Fibroblast of the conjunctiva (primary cell): ENCODE measurements around the gene DDX10.
A peak's percentile ranks its signal among the peaks of the same experiment; 100 is the strongest.

Source experiments
- DNase-seq: peaks from one replicate; pipeline ENCODE4 v3.0.0-alpha.2; 2010; ENCODE audit warnings: low read depth

Gene DDX10

DNA sequence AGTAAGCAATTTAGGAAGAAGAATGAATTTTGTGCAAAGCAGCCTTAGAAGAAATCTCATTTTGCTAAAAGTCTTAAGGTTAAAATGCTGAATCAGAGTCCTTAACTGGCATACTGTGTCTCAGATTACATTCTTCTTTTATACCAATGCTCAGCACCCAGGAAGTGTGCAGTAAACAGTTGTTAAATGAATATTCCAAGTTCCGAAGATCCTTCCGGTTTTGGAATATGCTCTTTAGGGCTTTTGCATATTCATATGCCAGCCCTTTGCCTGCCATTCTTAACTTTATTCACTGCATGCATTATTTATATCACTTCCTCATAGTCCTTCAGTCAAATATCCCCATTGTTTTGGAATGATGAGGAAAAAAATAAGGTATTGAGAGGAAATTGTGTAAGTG is 242.0 kb downstream of the DDX10 start:
- no peak for DNase-seq

- no peak for DNase-seq
Measured at GRCh38 chr11:108909041-108909440, 244.2 kb downstream of the DDX10 start.

DNA sequence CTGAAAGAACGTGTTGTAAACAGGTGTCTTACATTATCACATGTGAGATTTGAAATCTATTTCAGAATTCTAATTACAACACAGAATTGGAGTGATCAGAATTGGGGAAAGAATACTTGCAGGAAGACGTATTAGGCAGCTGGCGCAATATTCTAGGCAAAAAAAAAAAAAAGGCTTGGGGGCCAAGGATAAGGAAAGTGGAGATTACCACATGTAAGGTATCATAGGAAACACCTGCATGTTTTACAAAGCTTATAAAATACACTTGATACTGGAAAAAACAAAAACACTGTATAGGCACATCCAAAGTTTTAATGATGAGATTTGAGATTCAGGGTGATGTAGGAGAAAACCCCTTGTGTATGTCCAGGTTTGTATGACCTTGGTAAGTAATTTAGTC is 245.1 kb downstream of the DDX10 start:
- no peak for DNase-seq

DNA sequence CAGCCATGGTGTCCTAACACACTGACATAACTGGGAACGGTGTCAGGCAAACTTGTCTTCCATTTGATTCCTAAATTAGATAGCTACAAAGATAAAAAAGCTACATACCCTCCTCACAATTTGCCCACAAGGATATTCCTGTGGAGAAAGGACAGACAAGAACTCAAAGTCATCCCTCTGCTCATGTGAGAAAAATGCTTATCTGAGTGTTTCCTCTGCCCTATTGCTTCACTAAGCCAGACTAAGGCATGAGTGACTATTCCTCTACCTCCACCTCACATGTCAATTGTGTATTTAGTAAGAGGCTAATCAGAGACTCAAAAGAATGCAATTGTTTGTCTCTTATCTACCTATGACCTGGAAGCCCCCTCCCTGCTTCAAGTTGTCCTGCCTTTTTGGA is 247.7 kb downstream of the DDX10 start:
- no peak for DNase-seq

- DNase-seq, result no peak
Measured at GRCh38 chr11:108913204-108913603, 248.3 kb downstream of the DDX10 start.

GRCh38 chr11:108914211-108914610 is 249.3 kb downstream of the DDX10 start:
- no peak for DNase-seq

- no peak for DNase-seq
Measured at GRCh38 chr11:108914981-108915380, 250.1 kb downstream of the DDX10 start.

GRCh38 chr11:108915666-108916065 is 250.8 kb downstream of the DDX10 start:
- DNase-seq, result peak; percentile 20

DNA sequence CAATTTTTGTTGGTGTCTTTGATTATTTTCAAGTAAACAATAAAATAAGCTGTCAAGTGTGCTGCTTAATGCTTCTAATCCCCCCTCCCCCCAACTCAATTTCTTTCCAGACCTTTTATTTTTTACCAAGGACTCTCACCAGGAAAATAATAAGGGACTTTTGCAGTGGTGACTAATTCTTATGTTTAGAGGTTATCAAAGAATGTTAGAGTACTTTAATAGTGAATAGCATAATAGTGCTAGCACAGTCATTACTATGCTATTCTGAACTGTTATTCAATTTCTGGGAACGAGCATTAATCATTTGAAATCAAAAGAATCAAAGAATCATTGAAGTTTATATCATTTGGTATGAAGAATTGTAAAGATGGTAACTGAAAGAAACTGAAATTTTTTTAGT is 251.4 kb downstream of the DDX10 start:
- no peak for DNase-seq

GRCh38 chr11:108916935-108917334 is 252.1 kb downstream of the DDX10 start:
- no peak for DNase-seq

- no peak for DNase-seq
Measured at GRCh38 chr11:108921211-108921610, 256.3 kb downstream of the DDX10 start.

GRCh38 chr11:108922241-108922640 is 257.4 kb downstream of the DDX10 start:
- DNase-seq, result no peak

DNA sequence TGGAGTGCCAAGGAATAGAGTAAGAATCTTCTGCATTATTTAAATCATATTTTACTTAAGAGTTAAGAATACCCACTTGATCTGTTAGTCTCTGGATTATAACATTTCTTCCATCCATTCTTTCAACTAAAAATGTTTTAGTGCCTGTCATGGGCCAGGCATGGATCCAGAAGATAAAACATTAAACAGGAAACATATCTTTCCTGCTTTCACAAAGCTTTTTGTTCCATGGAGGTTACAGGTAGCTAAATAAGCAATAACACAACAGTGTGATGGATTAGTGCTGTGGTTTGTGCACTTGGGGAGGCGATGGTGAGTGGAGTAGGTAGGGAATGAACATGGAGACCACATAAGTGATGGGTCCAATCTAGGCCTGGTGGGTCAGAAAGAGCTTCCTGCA is 258.5 kb downstream of the DDX10 start:
- DNase-seq, result no peak

DNA sequence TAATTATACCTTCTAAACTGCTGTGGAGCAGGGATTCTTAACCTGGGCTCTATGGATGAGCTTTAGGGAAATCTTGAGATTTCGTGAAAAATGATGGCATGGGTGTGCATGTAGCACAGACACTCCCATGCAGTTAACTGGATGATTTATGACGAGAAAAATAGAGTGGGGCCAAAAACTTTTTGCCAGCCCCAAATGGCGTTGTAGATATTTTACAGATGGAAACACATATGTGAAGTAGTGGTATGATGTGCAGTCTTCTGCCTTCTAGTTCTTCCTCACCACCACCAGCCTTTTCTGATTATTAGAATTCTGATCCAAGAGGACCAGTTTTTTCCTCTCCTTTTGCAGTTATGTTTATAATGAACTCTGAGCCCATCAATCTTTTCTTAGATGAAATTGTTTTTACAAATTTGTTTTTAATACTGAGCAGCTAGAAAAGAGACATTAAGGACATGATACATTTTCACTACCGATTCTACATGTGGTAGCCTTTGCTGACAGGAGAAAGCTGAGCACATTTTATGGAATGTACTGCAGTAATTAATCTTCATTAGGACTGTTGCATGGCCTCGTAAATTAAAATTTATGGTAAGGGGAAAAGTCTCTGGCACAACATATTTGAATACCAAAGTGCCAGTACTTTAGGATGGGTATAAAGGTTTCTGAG is 261.4 kb downstream of the DDX10 start:
- no peak for DNase-seq

- DNase-seq, result no peak
Measured at GRCh38 chr11:108926841-108927577, 262.1 kb downstream of the DDX10 start.

DNA sequence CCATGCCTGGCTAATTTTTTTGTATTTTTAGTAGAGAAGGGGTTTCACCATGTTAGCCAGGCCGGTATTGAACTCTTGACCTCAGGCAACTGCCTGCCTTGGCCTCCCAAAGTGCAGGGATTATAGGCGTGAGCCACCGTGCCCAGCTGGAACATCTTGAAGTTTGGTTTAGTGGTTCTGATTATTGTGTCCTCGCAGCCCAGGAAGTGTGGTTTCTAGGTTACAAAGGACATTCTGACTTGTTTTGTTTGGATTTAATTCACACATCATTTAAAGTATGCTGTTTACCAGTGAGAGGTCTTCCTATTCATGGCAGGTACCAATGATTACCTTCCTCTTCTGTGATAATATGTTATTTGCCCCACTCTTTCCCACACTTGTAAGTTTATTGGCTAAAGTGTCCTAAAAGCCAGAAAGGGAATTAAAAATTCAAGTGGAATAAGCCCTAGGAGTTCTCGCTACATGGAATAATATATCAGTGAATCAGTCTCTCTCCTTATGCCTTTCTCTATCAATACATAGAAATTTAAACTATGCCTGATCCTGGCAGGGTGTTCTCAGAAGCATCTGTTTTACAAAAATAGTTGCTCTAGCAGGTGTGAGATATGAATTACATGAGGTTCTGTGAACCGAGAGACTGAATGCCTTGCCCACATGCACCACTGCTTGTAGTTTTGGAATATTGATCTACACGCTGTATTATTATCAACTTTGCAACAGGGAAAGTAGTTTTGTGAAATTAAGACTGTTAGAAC is 263.1 kb downstream of the DDX10 start:
- DNase-seq, result no peak

- DNase-seq, result peak; percentile 93
Measured at GRCh38 chr11:108929241-108929640, 264.4 kb downstream of the DDX10 start.

- DNase-seq, result no peak
Measured at GRCh38 chr11:108931168-108931567, 266.3 kb downstream of the DDX10 start.

DNA sequence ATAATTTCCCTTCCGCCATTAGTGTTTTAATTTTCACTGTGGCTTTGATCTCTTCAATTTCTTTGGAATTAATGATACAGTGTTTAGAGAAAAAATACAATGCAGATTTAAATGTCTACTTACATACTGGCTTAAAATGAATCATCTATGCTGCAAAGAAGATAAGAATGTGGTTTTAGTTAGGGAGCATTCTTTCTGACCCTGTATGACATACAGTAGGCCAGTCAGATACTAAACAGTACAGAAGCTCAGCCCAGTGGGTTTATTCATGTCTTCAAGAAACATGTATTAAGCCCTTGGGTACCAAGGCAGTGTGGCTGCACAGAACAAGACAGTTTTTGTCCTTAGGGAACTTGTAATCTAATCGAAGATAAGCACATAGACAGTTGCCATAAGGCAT is 268.8 kb downstream of the DDX10 start:
- no peak for DNase-seq

- no peak for DNase-seq
Measured at GRCh38 chr11:108934289-108934688, 269.4 kb downstream of the DDX10 start.

DNA sequence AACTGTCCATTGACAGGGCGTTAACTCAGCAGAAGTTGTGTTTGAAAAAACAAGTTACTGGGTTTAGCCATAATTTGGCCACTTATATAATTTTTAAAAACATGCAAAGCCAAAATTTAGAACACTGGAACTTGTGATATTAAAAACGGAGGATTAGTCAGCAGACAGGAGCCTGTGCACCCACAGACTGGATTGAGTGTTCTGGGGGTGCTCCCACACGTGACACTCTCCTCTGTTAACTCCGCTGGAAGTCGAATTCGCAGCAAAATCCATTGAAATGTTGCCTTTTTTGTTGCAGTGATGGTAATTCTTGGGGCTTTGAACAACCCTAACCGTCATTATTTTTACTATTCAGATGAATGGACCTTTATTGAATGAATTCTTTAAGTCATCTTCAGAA is 269.8 kb downstream of the DDX10 start:
- DNase-seq, result no peak

DNA sequence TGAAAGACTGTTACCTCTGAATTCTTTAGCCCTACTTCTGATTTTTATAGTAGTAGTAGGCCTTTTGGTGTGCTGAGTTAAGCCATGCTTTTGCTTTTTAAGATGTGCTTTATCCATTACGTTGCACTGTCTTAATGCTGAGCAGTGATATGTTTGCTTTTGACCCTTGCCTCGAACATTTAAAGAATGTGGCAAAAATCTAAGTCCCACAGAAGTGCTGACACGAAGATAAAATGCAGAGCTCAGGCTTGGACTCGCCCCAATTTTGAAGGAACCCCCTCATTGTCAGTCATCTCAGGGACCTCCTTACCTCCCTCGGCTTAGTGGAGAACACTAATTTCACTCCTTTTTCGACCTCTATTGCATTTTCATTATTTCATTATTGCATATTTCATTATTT is 272.9 kb downstream of the DDX10 start:
- DNase-seq, result no peak

DNA sequence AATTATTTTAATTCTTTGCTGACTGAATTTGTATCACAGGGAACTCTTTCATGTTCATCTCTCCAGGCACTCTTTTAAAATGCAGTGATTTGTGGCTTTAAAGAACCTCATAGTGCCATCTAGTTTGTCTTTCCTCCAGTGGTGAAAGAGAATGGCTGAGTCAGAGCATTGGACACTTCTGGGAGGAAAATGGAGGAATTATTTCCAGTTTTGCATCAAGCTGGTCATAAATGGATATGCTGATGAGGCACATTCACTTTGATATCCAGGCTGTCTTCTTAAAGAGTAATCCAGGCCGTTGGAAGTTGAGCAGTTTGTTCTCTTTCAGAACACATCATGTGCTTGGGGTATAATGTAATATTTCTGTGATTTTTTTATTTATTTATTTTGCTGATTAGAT is 273.7 kb downstream of the DDX10 start:
- DNase-seq, result no peak
